ENCODE measurements around the gene BLTP3A.
"Not testable (repeated sequence)": the region's sequence is repeated elsewhere in the genome, so short reads cannot be mapped to it uniquely, and the experiment has no call there.

Gene BLTP3A

DNA sequence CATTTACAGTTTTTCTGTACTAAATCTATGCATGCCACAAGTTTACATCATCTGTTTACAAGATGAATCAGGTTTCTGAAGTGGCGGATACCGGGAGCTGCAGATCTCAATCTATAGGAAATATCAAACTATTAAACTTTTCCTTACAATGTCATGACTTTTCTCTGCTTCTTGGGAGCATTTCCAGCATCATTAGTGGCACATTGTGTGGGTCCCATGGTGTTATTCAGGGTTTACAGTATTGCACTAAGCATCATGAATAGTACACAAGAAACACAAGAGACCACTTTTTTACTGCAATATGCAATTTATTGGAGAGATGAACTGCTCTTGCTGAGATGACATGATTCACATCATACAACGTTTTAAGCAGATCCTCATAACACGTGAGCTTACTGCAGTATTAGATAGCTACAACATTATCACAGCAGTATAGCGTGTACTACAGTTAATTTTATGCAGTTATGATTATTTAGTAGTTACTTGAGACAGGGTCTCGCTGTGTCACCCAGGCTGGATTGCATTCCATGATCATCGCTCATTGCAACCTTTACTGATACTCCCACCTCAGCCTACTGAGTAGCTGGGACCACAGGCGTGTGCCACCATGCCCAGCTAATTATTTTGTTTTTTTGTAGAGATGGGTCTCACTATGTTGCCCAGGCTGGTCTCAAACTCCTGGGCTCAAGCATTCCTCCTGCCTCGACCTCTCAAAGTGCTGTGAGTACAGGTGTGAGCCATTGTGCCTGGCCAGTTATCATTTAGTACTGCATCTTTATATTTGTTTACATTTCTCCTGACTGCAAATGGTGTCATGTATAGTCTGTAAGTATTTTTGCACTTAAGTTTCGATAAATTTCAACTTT is 18.4 kb downstream of the BLTP3A start:
- TF ChIP-seq PAX5 (IDR thresholded peaks at IDR 0.05; ENCODE audit: insufficient read depth, low read length, severe bottlenecking) (no peak), POLR2A (IDR thresholded peaks at IDR 0.05; ENCODE audit: low read depth, low read length) (no peak), TAF1 (IDR thresholded peaks at IDR 0.05; ENCODE audit: low read depth, low read length) (no peak), POU2F2 (IDR thresholded peaks at IDR 0.05; ENCODE audit: low read depth, low read length) (no peak), SPI1 (IDR thresholded peaks at IDR 0.05; ENCODE audit: low read depth, low read length) (no peak), POLR2AphosphoS5 (IDR thresholded peaks at IDR 0.05; ENCODE audit: low read depth, low read length) (no peak)
- DNase-seq (ENCODE audit: insufficient read length, low spot score) (no peak), FAIRE-seq (no peak)

DNA sequence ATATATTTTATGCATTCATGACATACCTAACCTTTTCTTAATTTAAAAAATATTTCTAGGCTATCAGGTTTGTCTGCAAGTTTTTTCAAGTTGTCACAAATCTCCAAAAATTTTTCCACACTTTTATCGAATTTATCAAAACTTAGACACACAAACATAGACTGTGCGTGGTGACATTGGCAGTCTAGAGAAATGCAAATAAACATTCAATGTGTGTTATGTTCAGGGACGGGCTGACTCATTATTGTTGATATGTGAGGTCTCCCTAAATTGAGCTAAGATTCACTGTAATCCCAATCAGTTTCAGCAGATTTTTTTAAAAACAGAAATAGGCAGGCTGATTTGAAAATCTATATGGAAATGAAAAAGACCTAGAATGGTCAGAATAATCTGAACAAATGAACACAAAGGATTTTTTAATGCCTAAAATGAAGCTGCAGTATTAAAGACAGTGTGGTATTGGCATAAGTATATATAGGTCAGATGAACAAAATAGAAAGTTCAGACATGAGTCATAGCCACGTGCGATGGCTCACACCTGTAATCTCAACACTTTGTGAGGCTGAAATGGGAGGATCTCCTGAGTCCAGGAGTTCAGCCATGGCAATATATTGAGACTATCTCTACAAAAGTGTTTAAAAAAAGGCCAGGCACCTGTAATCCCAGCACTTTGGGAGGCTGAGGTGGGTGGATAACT is 19.2 kb downstream of the BLTP3A start:
- no peak for DNase-seq (ENCODE audit: insufficient read length, low spot score)

DNA sequence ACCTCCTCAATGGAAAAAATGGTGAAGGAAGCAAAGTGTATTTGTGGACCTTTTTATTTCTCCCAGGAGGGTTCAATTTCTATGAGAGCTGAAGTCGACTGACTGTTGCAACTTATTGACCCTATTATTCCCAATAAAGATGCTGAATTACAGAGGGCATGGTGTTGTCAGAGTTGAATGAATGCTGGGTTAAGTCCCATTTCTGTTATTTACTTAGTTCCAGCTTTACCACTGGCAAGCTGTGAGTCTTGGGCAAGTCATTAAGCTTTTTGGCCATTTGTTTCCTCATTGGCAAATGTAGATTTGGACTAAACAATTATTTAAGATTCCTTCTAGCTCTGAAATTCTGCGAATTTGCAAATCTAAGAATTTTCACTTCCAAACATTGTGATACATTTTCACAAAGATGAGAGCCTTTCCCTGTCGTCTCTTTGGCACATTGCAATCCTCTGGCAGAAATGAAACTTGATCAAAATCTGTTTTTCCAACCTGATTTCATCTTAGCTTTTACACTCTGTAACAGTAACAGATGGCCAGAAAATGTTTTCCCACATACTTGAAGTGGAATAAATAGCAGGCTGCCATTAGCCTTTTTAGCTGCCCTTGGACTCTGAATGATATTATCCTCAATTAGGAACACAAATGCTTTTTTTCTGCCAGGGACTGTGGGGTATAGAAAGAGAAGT is 21.3 kb downstream of the BLTP3A start:
- DNase-seq (ENCODE audit: insufficient read length, low spot score) (no peak), FAIRE-seq (no peak)
- TF ChIP-seq POU2F2 (IDR thresholded peaks at IDR 0.05; ENCODE audit: low read depth, low read length) (no peak), POLR2A (IDR thresholded peaks at IDR 0.05; ENCODE audit: low read depth, low read length) (no peak), POLR2AphosphoS5 (IDR thresholded peaks at IDR 0.05; ENCODE audit: low read depth, low read length) (no peak), TAF1 (IDR thresholded peaks at IDR 0.05; ENCODE audit: low read depth, low read length) (no peak), PAX5 (IDR thresholded peaks at IDR 0.05; ENCODE audit: insufficient read depth, low read length, severe bottlenecking) (no peak), SPI1 (IDR thresholded peaks at IDR 0.05; ENCODE audit: low read depth, low read length) (no peak)

More for the DNA sequence above, 19.2 kb downstream of the BLTP3A start:
- no peak for TF ChIP-seq POLR2AphosphoS5 (IDR thresholded peaks at IDR 0.05; ENCODE audit: low read depth, low read length)
- no peak for TF ChIP-seq TAF1 (IDR thresholded peaks at IDR 0.05; ENCODE audit: low read depth, low read length)
- no peak for TF ChIP-seq PAX5 (IDR thresholded peaks at IDR 0.05; ENCODE audit: insufficient read depth, low read length, severe bottlenecking)
- FAIRE-seq, result peak; percentile 81

DNA sequence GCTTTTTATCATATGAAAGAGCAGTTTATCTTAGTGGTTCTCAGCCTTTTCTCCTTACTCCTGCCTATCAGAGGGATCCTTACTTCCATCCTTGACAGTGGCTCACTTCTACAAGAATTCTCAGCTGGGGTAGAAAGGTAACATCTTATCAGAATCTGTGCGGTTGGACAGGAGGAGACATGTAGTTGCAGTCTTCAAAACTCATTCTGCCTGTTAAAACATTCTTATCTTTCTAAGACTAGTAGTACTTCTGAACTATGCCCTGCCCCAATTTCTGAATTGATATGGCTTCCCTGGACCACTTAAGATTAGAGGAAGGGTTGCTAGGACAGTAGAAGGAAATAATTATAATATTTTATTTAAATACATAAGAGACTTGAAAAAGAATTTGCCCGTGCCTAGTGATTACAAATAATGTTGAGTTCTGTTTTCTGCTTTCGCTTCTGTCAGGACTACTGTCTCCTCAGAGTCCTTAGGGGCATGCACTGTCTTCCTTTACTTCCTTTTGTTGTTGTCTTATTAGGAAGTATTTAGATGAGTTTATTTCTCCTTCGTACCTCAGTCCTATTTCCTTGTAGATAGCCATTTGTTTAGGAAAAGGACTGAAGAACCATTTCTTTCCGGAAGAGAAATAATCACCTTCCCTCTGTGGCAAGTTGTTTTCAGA is 24.9 kb downstream of the BLTP3A start:
- TF ChIP-seq TAF1 (IDR thresholded peaks at IDR 0.05; ENCODE audit: low read depth, low read length) (no peak), POU2F2 (IDR thresholded peaks at IDR 0.05; ENCODE audit: low read depth, low read length) (no peak), PAX5 (IDR thresholded peaks at IDR 0.05; ENCODE audit: insufficient read depth, low read length, severe bottlenecking) (no peak), POLR2AphosphoS5 (IDR thresholded peaks at IDR 0.05; ENCODE audit: low read depth, low read length) (no peak), SPI1 (IDR thresholded peaks at IDR 0.05; ENCODE audit: low read depth, low read length) (no peak), POLR2A (IDR thresholded peaks at IDR 0.05; ENCODE audit: low read depth, low read length) (no peak)
- FAIRE-seq, result no peak
- no peak for DNase-seq (ENCODE audit: insufficient read length, low spot score)

DNA sequence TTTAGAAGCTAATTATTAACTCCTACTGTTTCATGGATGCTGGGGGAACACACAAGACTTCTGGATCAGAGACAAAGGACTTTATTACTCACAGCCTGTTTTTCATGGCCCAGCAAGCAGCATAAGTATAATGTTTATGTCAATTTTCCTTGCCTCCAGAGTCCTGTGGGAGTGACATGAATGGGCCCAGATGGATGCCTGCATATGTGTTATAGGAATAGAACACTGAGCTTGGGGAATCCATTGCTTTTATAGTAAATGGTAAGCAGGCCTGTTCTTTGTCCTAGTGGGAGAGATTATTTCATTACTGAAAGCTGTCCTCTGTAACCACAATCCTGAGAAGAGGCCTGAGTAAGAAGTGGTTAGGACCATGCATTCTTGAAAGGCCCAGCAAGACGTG is 25.6 kb downstream of the BLTP3A start:
- no peak for DNase-seq (ENCODE audit: insufficient read length, low spot score)
- TF ChIP-seq POU2F2 (IDR thresholded peaks at IDR 0.05; ENCODE audit: low read depth, low read length), result no peak
- TF ChIP-seq POLR2AphosphoS5 (IDR thresholded peaks at IDR 0.05; ENCODE audit: low read depth, low read length), result no peak
- TF ChIP-seq SPI1 (IDR thresholded peaks at IDR 0.05; ENCODE audit: low read depth, low read length), result no peak
- no peak for FAIRE-seq

DNA sequence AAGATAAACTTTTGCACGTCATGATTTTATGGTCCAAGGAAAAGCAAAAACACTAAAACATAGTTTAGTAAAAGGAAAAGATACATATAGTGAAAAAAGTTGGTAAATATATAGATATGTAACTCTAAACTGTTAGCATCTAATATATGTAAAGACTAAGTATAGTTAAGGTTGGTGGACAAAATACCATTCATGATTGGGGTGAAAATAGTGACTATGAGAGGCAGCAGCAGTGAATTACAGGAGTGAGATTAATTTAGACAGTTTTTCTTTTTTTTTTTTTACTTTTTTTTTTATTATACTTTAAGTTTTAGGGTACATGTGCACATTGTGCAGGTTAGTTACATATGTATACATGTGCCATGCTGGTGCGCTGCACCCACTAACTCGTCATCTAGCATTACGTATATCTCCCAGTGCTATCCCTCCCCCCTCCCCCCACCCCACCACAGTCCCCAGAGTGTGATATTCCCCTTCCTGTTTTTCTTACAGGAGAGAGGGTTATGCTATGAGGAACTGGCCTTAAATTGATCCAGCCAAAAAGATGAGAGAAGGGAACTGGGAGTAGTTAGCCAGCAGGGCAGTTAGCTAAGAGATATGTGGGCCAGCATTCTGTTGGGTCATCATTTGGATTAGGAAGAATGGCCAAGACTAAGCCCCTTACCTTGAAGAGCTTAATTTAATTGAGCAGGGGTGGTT is 27.1 kb downstream of the BLTP3A start:
- peak; percentile 39; the same call in 1 of the 2 replicates for TF ChIP-seq SPI1 (IDR thresholded peaks at IDR 0.05; ENCODE audit: low read depth, low read length)
- FAIRE-seq; DNase-seq (ENCODE audit: insufficient read length, low spot score): not testable (repeated sequence)

DNA sequence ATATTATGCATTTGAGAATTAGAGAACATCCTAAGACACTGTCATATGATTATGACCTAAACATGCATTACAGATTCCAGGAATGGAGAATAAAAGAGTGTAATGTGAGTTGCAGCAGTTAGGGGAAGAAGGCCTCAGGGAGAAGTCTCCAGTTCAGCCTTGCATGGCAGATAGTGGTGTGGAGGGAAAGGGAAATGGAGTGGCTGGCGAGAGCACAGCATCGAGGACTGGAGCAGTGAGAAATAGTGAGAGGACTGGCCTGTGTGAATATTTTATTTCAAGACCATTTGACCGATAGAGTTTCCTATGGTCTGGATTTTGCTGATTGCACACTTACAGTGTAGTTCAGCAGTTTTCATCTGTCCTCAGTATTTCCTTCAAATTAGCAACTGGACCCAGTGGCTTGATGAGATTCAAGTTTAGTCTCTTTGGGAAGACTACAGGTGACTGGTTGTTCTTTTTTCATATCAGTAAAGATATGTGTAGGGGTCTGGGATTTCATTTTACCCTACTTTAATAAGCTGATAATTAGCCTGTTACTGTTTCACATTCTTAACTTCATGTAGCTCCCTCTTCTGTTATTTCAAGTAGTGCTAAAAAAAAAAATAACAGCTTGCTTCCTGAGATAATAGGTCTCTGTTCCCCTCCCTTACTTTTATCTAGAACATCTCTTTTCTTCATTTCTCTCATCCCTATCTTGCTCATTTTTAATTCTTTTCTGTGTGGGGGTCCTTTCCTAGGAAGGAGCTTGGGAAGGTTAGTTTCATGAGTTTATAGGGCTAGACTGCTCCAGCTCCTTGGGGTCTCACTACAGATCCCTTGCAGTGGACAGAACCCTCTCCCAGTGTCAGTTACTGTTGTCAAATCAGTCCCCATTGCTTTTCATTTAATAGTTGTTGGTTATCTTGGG is 27.9 kb downstream of the BLTP3A start:
- DNase-seq (ENCODE audit: insufficient read length, low spot score) (no peak), FAIRE-seq (no peak)
- TF ChIP-seq TAF1 (IDR thresholded peaks at IDR 0.05; ENCODE audit: low read depth, low read length) (no peak), PAX5 (IDR thresholded peaks at IDR 0.05; ENCODE audit: insufficient read depth, low read length, severe bottlenecking) (no peak), SPI1 (IDR thresholded peaks at IDR 0.05; ENCODE audit: low read depth, low read length) (no peak), POU2F2 (IDR thresholded peaks at IDR 0.05; ENCODE audit: low read depth, low read length) (no peak), POLR2AphosphoS5 (IDR thresholded peaks at IDR 0.05; ENCODE audit: low read depth, low read length) (no peak), POLR2A (IDR thresholded peaks at IDR 0.05; ENCODE audit: low read depth, low read length) (no peak)

DNA sequence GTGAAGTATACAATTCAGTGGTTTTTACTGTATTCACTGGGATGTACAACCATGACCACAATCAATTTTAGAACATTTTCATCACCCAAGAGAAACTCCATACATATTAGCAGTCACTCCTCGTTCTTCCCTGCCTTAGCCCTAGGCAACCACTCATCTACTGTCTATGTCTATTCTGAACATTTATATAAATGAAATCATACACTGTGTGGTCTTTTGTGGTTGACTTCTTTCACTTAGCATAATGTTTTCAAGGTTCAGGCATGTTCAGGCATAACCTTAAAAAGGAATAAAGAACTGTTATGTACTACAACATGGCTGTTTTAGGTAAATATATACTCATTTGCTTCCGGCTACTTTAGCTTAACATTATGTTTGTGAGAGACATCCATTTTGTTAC is 37.3 kb downstream of the BLTP3A start:
- DNase-seq (ENCODE audit: insufficient read length, low spot score), result no peak
- TF ChIP-seq PAX5 (IDR thresholded peaks at IDR 0.05; ENCODE audit: insufficient read depth, low read length, severe bottlenecking), result no peak
- TF ChIP-seq POLR2A (IDR thresholded peaks at IDR 0.05; ENCODE audit: low read depth, low read length), result no peak
- TF ChIP-seq TAF1 (IDR thresholded peaks at IDR 0.05; ENCODE audit: low read depth, low read length), result no peak
- TF ChIP-seq POLR2AphosphoS5 (IDR thresholded peaks at IDR 0.05; ENCODE audit: low read depth, low read length), result no peak
- no peak for TF ChIP-seq POU2F2 (IDR thresholded peaks at IDR 0.05; ENCODE audit: low read depth, low read length)
- no peak for TF ChIP-seq SPI1 (IDR thresholded peaks at IDR 0.05; ENCODE audit: low read depth, low read length)
- peak; percentile 31 for FAIRE-seq

All from GM12891 (cell line).